LNCAP (cell line): ENCODE measurements around the gene SNRNP25.

ENCODE experiments used
- CTCF ChIP-seq: fragments of 450-650 bp; IDR thresholded peaks from 2 replicates; pipeline ENCODE4 v1.5.1; 2017; ENCODE audit warnings: mild to moderate bottlenecking

Gene SNRNP25

GRCh38 chr16:35678-36305 lies 17.8 kb upstream of the SNRNP25 start:
- TF ChIP-seq CTCF: no peak

GRCh38 chr16:36336-36984 lies 17.2 kb upstream of the SNRNP25 start:
- TF ChIP-seq CTCF: no peak

GRCh38 chr16:37511-37910 lies 16.1 kb upstream of the SNRNP25 start:
- TF ChIP-seq CTCF: no peak

GRCh38 chr16:38941-39892 lies 14.4 kb upstream of the SNRNP25 start:
- TF ChIP-seq CTCF: no peak

GRCh38 chr16:41439-42068 lies 12.1 kb upstream of the SNRNP25 start:
- no peak for TF ChIP-seq CTCF

- TF ChIP-seq CTCF: no peak
Measured at GRCh38 chr16:42069-42457, 11.6 kb upstream of the SNRNP25 start.

GRCh38 chr16:42691-43090 lies 10.9 kb upstream of the SNRNP25 start:
- no peak for TF ChIP-seq CTCF
